IMR-90 (cell line): ENCODE data around the gene CHPF. TPM values are rescaled to one million over a fixed set of nuclear protein-coding genes. Genes with fewer than 3 reads are reported as not detected.
A peak's percentile ranks its signal among the peaks of the same experiment; 100 is the strongest.

Experiments used
- ATAC-seq: fragments of 200-7000 bp; cut with Tn5 transposase; 2 replicates; pipeline ENCODE4 v1.9.1; 2020; ENCODE audit warnings: low read depth, mild to moderate bottlenecking, moderate library complexity
- BruUV-seq: library from RNA; stranded (reverse); fragments of 400-500 nt; replicated peaks from 2 replicates; lab custom pipeline; 2021; lab: Mats Ljungman, UMichigan
- CTCF ChIA-PET: fragments of 300-600 bp; formaldehyde crosslinking; extraction: SDS; loops from one replicate; lab custom pipeline; 2021; ENCODE audit warnings: antibody characterized with exemption; lab: Yijun Ruan, JAX
- POLR2A ChIA-PET: fragments of 300-600 bp; sonication (Branson Sonifier 250); formaldehyde crosslinking; loops from one replicate; lab custom pipeline; 2022; ENCODE audit warnings: antibody characterized with exemption; ENCODE audit not compliant: unreplicated experiment; lab: Charles Lee
- DNase-seq: peaks from one replicate; pipeline ENCODE4 v3.0.0; 2013
- H2AFZ ChIP-seq: replicated peaks from 2 replicates; pipeline ENCODE3; 2013; ENCODE audit warnings: low read length, mild to moderate bottlenecking; ENCODE audit not compliant: poor library complexity
- H2AK5ac ChIP-seq: 2 replicates; pipeline ENCODE4 v1.6.1; 2013; ENCODE audit warnings: low read depth, low read length, inconsistent platforms
- H2AK9ac ChIP-seq: replicated peaks from 2 replicates; pipeline ENCODE3; 2013; ENCODE audit warnings: mild to moderate bottlenecking, low read depth, low read length, moderate library complexity; ENCODE audit not compliant: poor library complexity
- H2BK120ac ChIP-seq: 2 replicates; pipeline ENCODE4 v1.6.1; 2013; ENCODE audit warnings: low read depth, low read length, inconsistent platforms
- H2BK15ac ChIP-seq: 3 replicates; pipeline ENCODE4 v1.6.1; 2013; ENCODE audit warnings: low read depth, low read length, inconsistent platforms
- H2BK20ac ChIP-seq: 2 replicates; pipeline ENCODE4 v1.6.1; 2013; ENCODE audit warnings: low read depth, mild to moderate bottlenecking, inconsistent platforms, low read length, moderate library complexity
- H2BK5ac ChIP-seq: 2 replicates; pipeline ENCODE4 v1.6.1; 2013; ENCODE audit warnings: mild to moderate bottlenecking, low read depth, low read length, inconsistent platforms; ENCODE audit not compliant: poor library complexity, severe bottlenecking
- H3K14ac ChIP-seq: replicated peaks from 2 replicates; pipeline ENCODE4 v1.6.1; 2013; ENCODE audit warnings: low read depth, low read length, inconsistent platforms
- H3K18ac ChIP-seq: 2 replicates; pipeline ENCODE4 v1.6.1; 2013; ENCODE audit warnings: low read depth, low read length, control low read depth
- H3K23ac ChIP-seq: 2 replicates; pipeline ENCODE4 v1.6.1; 2013; ENCODE audit warnings: low read depth, low read length, inconsistent platforms
- H3K27ac ChIP-seq: 2 replicates; pipeline ENCODE4 v1.5.1; 2013; ENCODE audit warnings: mild to moderate bottlenecking, control low read depth, low read length; ENCODE audit not compliant: insufficient read depth
- H3K27me3 ChIP-seq: 2 replicates; pipeline ENCODE4 v1.6.1; 2013; ENCODE audit warnings: low read length; ENCODE audit not compliant: control insufficient read depth, insufficient read depth
- H3K36me3 ChIP-seq: 2 replicates; pipeline ENCODE4 v1.6.1; 2013; ENCODE audit warnings: low read length, mixed read lengths; ENCODE audit not compliant: control insufficient read depth, insufficient read depth
- H3K4ac ChIP-seq: 2 replicates; pipeline ENCODE4 v1.6.1; 2013; ENCODE audit warnings: low read depth, low read length, inconsistent platforms
- H3K4me1 ChIP-seq: 2 replicates; pipeline ENCODE4 v1.6.1; 2013; ENCODE audit warnings: low read length, mixed read lengths; ENCODE audit not compliant: control insufficient read depth, insufficient read depth
- H3K4me2 ChIP-seq: 2 replicates; pipeline ENCODE4 v1.6.1; 2013; ENCODE audit warnings: low read depth, mild to moderate bottlenecking, control low read depth, low read length, moderate library complexity
- H3K4me3 ChIP-seq: 2 replicates; pipeline ENCODE4 v1.5.1; 2013; ENCODE audit warnings: low read depth, mild to moderate bottlenecking, control low read depth, low read length, moderate library complexity; ENCODE audit not compliant: insufficient read depth
- H3K56ac ChIP-seq: 2 replicates; pipeline ENCODE4 v1.6.1; 2013; ENCODE audit warnings: low read length, inconsistent platforms; ENCODE audit not compliant: insufficient read depth; ENCODE audit errors: extremely low read depth
- H3K79me1 ChIP-seq, 2 experiments: 2 replicates each; pipeline ENCODE4 v1.6.1; 2013; ENCODE audit warnings: low read length in 2 of 2, inconsistent platforms in 1 of 2, low read depth in 1 of 2
- H3K9ac ChIP-seq: 2 replicates; pipeline ENCODE4 v1.6.1; 2013; ENCODE audit warnings: low read depth, low read length, control low read depth
- H3K9me1 ChIP-seq: 2 replicates; pipeline ENCODE4 v1.6.1; 2013; ENCODE audit warnings: low read length, inconsistent platforms; ENCODE audit not compliant: insufficient read depth
- H3K9me3 ChIP-seq: 2 replicates; pipeline ENCODE4 v1.6.1; 2013; ENCODE audit warnings: low read length; ENCODE audit not compliant: control insufficient read depth, insufficient read depth
- H4K20me1 ChIP-seq: 2 replicates; pipeline ENCODE4 v1.6.1; 2013; ENCODE audit warnings: low read length, inconsistent platforms; ENCODE audit not compliant: insufficient read depth
- H4K5ac ChIP-seq: 2 replicates; pipeline ENCODE4 v1.6.1; 2013; ENCODE audit warnings: mild to moderate bottlenecking, low read depth, low read length, control low read depth
- H4K8ac ChIP-seq, 2 experiments: 2 replicates each; pipeline ENCODE4 v1.6.1; 2013; ENCODE audit warnings: low read depth in 2 of 2, low read length in 2 of 2, control low read depth in 1 of 2, inconsistent platforms in 1 of 2
- H4K91ac ChIP-seq: 2 replicates; pipeline ENCODE4 v1.6.1; 2013; ENCODE audit warnings: low read depth, low read length, inconsistent platforms; ENCODE audit not compliant: insufficient read depth
- CHD1 ChIP-seq: IDR thresholded peaks from 2 replicates; pipeline ENCODE4 v1.6.1; 2012; ENCODE audit warnings: low read depth, low read length, improper control_type of control experiment
- FOS ChIP-seq: fragments of 150-350 bp; IDR thresholded peaks from 2 replicates; pipeline ENCODE4 v1.6.1; 2016; ENCODE audit warnings: low read depth, low read length
- NFE2L2 ChIP-seq: fragments of 150-350 bp; IDR thresholded peaks from 2 replicates; pipeline ENCODE4 v1.6.1; 2016; ENCODE audit warnings: low read depth, mild to moderate bottlenecking, low read length
- POLR2A ChIP-seq: IDR thresholded peaks from 2 replicates; pipeline ENCODE4 v1.6.1; 2012; ENCODE audit warnings: mild to moderate bottlenecking, low read depth, low read length
- RCOR1 ChIP-seq: IDR thresholded peaks from 2 replicates; pipeline ENCODE4 v1.6.1; 2012; ENCODE audit warnings: mild to moderate bottlenecking, low read length, improper control_type of control experiment; ENCODE audit not compliant: insufficient replicate concordance
- RFX5 ChIP-seq: IDR thresholded peaks from 2 replicates; pipeline ENCODE4 v1.8.0; 2012; ENCODE audit warnings: low read depth, mild to moderate bottlenecking, low read length, moderate library complexity
- WGBS, 2 experiments: methylation state at CpG; one replicate each; pipeline versions ENCODE4 v1.1.5 to v1.1.7; 2013; ENCODE audit warnings: missing lambda C conversion rate in 2 of 2; ENCODE audit not compliant: insufficient read length in 1 of 2; ENCODE audit errors: extremely low coverage in 2 of 2; 5-methylcytosine and 5-hydroxymethylcytosine counted together
- dilution Hi-C: fragments of 300-500 bp; cut with HindIII; formaldehyde crosslinking; loops from one replicate; pipeline ENCODE4 v1.14.3; 2018; ENCODE audit warnings: low sequenced_read_pairs; ENCODE audit not compliant: unreplicated experiment
- in situ Hi-C: fragments of 300-500 bp; cut with MboI; formaldehyde crosslinking; loops from 3 replicates; pipeline ENCODE4 v1.14.3; 2019; ENCODE audit warnings: low sequenced_read_pairs, inconsistent platforms, mixed read lengths
- intact Hi-C: fragments of 100-400 bp; cut with micrococcal nuclease; formaldehyde crosslinking; loops from 2 replicates; pipeline ENCODE4 v1.10.0; 2022
- polyA plus RNA-seq, 3 experiments: library from polyadenylated mRNA; depleted of rRNA; stranded (reverse); fragments of >200 nt; gene quantifications; 2 replicates each; pipeline ENCODE4 v1.2.3, GENCODE V29; 2012; ENCODE audit warnings: low replicate concordance in 1 of 3
- total RNA-seq: library from RNA; depleted of rRNA; stranded (reverse); fragments of >200 nt; gene quantifications from 2 replicates; pipeline ENCODE4 v1.2.3, GENCODE V29; 2012

CHPF gene
- total and polyA plus RNA-seq, 2 of the 4 experiments (the other 2 are of a cell fraction), result 24.0 to 115 TPM

- TF ChIP-seq RCOR1 (no peak), RFX5 (no peak), FOS (no peak), NFE2L2 (no peak), POLR2A (no peak), CHD1 (no peak)
- H3K27ac ChIP-seq, result peak within 1 kb of the TSS; percentile 68
- H3K56ac ChIP-seq, result no peak within 1 kb of the TSS
- peak within 1 kb of the TSS; percentile 9; the same call in 1 of the 2 replicates for H3K18ac ChIP-seq
- BruUV-seq, result no TSS peak
- H2AK5ac ChIP-seq, result peak within 1 kb of the TSS; percentile 97
- H2BK120ac ChIP-seq, result peak within 1 kb of the TSS; percentile 64
- in situ Hi-C loops, result no loop called here
- peak within 1 kb of the TSS; percentile 77 for H3K4me2 ChIP-seq
- no peaks in the 10 kb centered on the region for H4K20me1 ChIP-seq
- peaks cover 14% of the 10 kb centered on the region for H3K27me3 ChIP-seq
- H3K4me1 ChIP-seq, result peaks cover 14% of the 10 kb centered on the region
- peak within 1 kb of the TSS; percentile 70; the same call in 1 of the 2 replicates for H4K91ac ChIP-seq
- H2BK15ac ChIP-seq, result no peak within 1 kb of the TSS
- H4K5ac ChIP-seq, result peak within 1 kb of the TSS; percentile 80
- peak within 1 kb of the TSS; percentile 66 to 96 for H4K8ac ChIP-seq
- H3K9ac ChIP-seq, result peak within 1 kb of the TSS; percentile 70
- H3K23ac ChIP-seq, result peak within 1 kb of the TSS; percentile 69; the same call in 1 of the 2 replicates
- peak within 1 kb of the TSS; percentile 80; the same call in 1 of the 2 replicates for H3K14ac ChIP-seq
- H2AK9ac ChIP-seq, result peak within 1 kb of the TSS; percentile 94
- intact Hi-C loops, result no loop called here
- H2BK5ac ChIP-seq, result peak within 1 kb of the TSS; percentile 29
- H3K79me1 ChIP-seq, result peaks cover 11 to 18% of the 10 kb centered on the region in 2 experiments
- dilution Hi-C loops, result no loop called here
- H2BK20ac ChIP-seq, result 0 out of 2 replicates have a peak within 1 kb of the TSS, but pooled peaks have one; percentile 16
- H2AFZ ChIP-seq, result peak within 1 kb of the TSS; percentile 92
- ATAC-seq (no peak), DNase-seq (no peak)
- 20% methylated on average over 1 of the region's 13 CpGs; no CpG with 5 or more reads in 1 of the 2 experiments for WGBS, 2 experiments
- CTCF ChIA-PET, result no interaction called here
- peaks cover 6% of the 10 kb centered on the region; the same call in 1 of the 2 replicates for H3K36me3 ChIP-seq
- peak within 1 kb of the TSS; percentile 94 for H3K4me3 ChIP-seq
- H3K9me3 ChIP-seq, result no peaks in the 10 kb centered on the region
- H3K4ac ChIP-seq, result peak within 1 kb of the TSS; percentile 80
- H3K9me1 ChIP-seq, result peaks cover 2% of the 10 kb centered on the region; the same call in 1 of the 2 replicates
- POLR2A ChIA-PET, result no interaction called here
Measured at GRCh38 chr2:219572237-219573001, 28.8 kb upstream of the CHPF start, which contains the start of gene INHA. INHA (plus strand) TSS chr2:219572310; CDS start chr2:219572375, 65 bp downstream.
